ENCODE data around the gene POLA1. TPM values are rescaled to one million over a fixed set of nuclear protein-coding genes. Genes with fewer than 3 reads are reported as not detected.

POLA1 gene
- total and polyA plus RNA-seq, 2 of the 4 experiments (the other 2 are of a cell fraction), result 4.0 to 15.1 TPM

DNA sequence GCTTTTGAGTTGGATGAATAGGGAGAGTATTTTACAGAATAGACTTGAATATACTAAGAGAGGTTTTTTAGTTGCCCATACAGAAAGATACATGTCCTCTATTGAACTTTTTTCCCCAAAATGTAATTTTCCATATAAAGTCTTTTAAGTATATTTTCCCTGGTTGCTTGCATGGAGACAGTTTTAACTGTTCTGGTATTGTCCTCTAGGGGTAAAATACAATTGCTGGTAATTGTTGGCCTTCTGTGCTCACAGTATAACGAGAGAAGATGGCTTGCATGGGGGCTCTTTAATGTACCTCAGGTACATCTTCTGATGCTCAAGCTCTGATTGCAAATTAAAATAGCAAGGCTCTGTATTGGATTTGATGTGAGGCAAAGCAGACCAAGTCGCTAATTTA, 186.0 kb downstream of the POLA1 start (continued):
- TF ChIP-seq RAD21 (IDR thresholded peaks at IDR 0.05; ENCODE audit: low read length) (no peak), SMC3 (IDR thresholded peaks at IDR 0.05; ENCODE audit: low read depth, low read length) (no peak), CEBPB (IDR thresholded peaks at IDR 0.05; ENCODE audit: low read depth, low read length) (no peak)

DNA sequence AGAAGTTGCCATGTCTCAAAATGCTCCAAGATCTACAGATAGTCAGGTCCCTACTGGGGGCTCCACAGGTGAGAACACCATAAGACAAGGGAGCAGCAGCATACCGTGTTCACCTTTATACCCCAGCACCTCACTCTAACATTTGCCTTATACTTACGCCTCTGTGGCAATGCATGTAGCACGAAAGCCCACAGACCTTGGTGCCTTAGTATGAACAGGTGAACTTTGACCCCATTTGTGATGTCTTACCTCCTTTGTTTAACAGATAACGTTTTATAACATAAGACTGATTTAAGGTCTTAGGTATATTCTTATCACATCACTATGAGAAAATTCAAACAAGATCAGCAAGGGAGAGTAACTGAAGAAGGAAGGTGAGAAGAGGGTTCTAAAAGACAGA, 193.2 kb downstream of the POLA1 start:
- CTCF ChIA-PET, result interaction anchor here (0.7 kb wide), 1 partner anchor 175 kb away, joined by 3 read pairs; no protein-coding TSS in a partner anchor
- dilution Hi-C loops (cut with HindIII; ENCODE audit: low sequenced_read_pairs, unreplicated experiment), result no loop called here
- ATAC-seq (ENCODE audit: low read depth), result no peak
- TF ChIP-seq FOS (IDR thresholded peaks at IDR 0.05; ENCODE audit: low read depth, low read length), result no peak
- TF ChIP-seq BHLHE40 (IDR thresholded peaks at IDR 0.05; ENCODE audit: low read depth, low read length), result no peak
- no peak for TF ChIP-seq MAZ (IDR thresholded peaks at IDR 0.05; ENCODE audit: borderline replicate concordance, low read depth, low read length)
- TF ChIP-seq CHD1 (IDR thresholded peaks at IDR 0.05; ENCODE audit: low read depth, low read length), result no peak
- TF ChIP-seq, protein P1, sequence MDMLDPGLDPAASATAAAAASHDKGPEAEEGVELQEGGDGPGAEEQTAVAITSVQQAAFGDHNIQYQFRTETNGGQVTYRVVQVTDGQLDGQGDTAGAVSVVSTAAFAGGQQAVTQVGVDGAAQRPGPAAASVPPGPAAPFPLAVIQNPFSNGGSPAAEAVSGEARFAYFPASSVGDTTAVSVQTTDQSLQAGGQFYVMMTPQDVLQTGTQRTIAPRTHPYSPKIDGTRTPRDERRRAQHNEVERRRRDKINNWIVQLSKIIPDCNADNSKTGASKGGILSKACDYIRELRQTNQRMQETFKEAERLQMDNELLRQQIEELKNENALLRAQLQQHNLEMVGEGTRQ (IDR thresholded peaks at IDR 0.05; ENCODE audit: low read depth, low read length), result no peak
- no peak for TF ChIP-seq CEBPB (IDR thresholded peaks at IDR 0.05; ENCODE audit: low read depth, low read length)
- no peak for TF ChIP-seq NFE2L2 (IDR thresholded peaks at IDR 0.05; ENCODE audit: low read depth, low read length)
- TF ChIP-seq, protein P2, sequence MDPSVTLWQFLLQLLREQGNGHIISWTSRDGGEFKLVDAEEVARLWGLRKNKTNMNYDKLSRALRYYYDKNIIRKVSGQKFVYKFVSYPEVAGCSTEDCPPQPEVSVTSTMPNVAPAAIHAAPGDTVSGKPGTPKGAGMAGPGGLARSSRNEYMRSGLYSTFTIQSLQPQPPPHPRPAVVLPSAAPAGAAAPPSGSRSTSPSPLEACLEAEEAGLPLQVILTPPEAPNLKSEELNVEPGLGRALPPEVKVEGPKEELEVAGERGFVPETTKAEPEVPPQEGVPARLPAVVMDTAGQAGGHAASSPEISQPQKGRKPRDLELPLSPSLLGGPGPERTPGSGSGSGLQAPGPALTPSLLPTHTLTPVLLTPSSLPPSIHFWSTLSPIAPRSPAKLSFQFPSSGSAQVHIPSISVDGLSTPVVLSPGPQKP (IDR thresholded peaks at IDR 0.05; ENCODE audit: borderline replicate concordance, low read depth, low read length), result no peak
- no peak for TF ChIP-seq POLR2A (IDR thresholded peaks at IDR 0.05; ENCODE audit: low read depth, low read length)
- TF ChIP-seq RFX5 (IDR thresholded peaks at IDR 0.05; ENCODE audit: low read depth, low read length), result no peak
- TF ChIP-seq, protein P3, sequence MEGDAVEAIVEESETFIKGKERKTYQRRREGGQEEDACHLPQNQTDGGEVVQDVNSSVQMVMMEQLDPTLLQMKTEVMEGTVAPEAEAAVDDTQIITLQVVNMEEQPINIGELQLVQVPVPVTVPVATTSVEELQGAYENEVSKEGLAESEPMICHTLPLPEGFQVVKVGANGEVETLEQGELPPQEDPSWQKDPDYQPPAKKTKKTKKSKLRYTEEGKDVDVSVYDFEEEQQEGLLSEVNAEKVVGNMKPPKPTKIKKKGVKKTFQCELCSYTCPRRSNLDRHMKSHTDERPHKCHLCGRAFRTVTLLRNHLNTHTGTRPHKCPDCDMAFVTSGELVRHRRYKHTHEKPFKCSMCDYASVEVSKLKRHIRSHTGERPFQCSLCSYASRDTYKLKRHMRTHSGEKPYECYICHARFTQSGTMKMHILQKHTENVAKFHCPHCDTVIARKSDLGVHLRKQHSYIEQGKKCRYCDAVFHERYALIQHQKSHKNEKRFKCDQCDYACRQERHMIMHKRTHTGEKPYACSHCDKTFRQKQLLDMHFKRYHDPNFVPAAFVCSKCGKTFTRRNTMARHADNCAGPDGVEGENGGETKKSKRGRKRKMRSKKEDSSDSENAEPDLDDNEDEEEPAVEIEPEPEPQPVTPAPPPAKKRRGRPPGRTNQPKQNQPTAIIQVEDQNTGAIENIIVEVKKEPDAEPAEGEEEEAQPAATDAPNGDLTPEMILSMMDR (conservative IDR thresholded peaks at IDR 0.05; ENCODE audit: low read depth, low read length), result no peak
- no peak for TF ChIP-seq MAFK (IDR thresholded peaks at IDR 0.05; ENCODE audit: low read depth, low read length)
- no peak for TF ChIP-seq SMC3 (IDR thresholded peaks at IDR 0.05; ENCODE audit: low read depth, low read length)
- no peak for TF ChIP-seq RAD21 (IDR thresholded peaks at IDR 0.05; ENCODE audit: low read length)
- TF ChIP-seq RCOR1 (IDR thresholded peaks at IDR 0.05; ENCODE audit: insufficient replicate concordance, low read length), result no peak

More for the DNA sequence above, 193.2 kb downstream of the POLA1 start:
- Histone ChIP-seq H3K9me3 (ENCODE audit: control insufficient read depth, insufficient read depth, low read length) (no peaks in the 10 kb centered on the region), H3K18ac (ENCODE audit: low read depth, low read length) (no peak overlapping the region), H3K23ac (ENCODE audit: low read depth, low read length) (no peak overlapping the region), H3K27me3 (ENCODE audit: control insufficient read depth, insufficient read depth, low read length) (no peaks in the 10 kb centered on the region), H3K4me2 (ENCODE audit: low read depth, low read length) (no peak overlapping the region), H3K9ac (ENCODE audit: low read depth, low read length) (no peak overlapping the region), H3K4me3 (ENCODE audit: insufficient read depth, low read depth, low read length) (no peak overlapping the region), H4K91ac (ENCODE audit: insufficient read depth, low read depth, low read length) (no peak overlapping the region), H3K4ac (ENCODE audit: low read depth, low read length) (no peak overlapping the region), H2AK9ac (replicated peaks; ENCODE audit: low read depth, low read length, poor library complexity) (no peak overlapping the region), H2BK5ac (ENCODE audit: low read depth, low read length, poor library complexity, severe bottlenecking) (no peak overlapping the region), H3K9me1 (ENCODE audit: insufficient read depth, low read length) (no peaks in the 10 kb centered on the region), H2BK120ac (ENCODE audit: low read depth, low read length) (no peak overlapping the region), H2AFZ (replicated peaks; ENCODE audit: low read length, poor library complexity) (no peak overlapping the region), H4K20me1 (ENCODE audit: insufficient read depth, low read length) (no peaks in the 10 kb centered on the region), H2AK5ac (ENCODE audit: low read depth, low read length) (no peak overlapping the region), H3K14ac (replicated peaks; ENCODE audit: low read depth, low read length) (no peak overlapping the region), H4K5ac (ENCODE audit: low read depth, low read length) (no peak overlapping the region), H2BK20ac (ENCODE audit: low read depth, low read length) (no peak overlapping the region), H3K79me1 (ENCODE audit: low read depth in 1 of 2, low read length in 2 of 2) (no peaks in the 10 kb centered on the region), H3K4me1 (ENCODE audit: control insufficient read depth, insufficient read depth, low read length) (no peaks in the 10 kb centered on the region), H3K27ac (ENCODE audit: insufficient read depth, low read length) (no peak overlapping the region), H2BK15ac (ENCODE audit: low read depth, low read length) (no peak overlapping the region), H4K8ac (ENCODE audit: low read depth in 2 of 2, low read length in 2 of 2) (no peak overlapping the region), H3K56ac (ENCODE audit: extremely low read depth, insufficient read depth, low read length) (no peak overlapping the region), H3K36me3 (ENCODE audit: control insufficient read depth, insufficient read depth, low read length) (no peaks in the 10 kb centered on the region)
- BruUV-seq (replicated peaks), result no TSS peak
- no CpG with 5 or more reads among the region's 4 CpGs for WGBS, 2 experiments (ENCODE audit: extremely low coverage in 2 of 2, insufficient read length in 1 of 2)
- in situ Hi-C loops (cut with MboI; ENCODE audit: low sequenced_read_pairs), result no loop called here
- intact Hi-C loops (cut with micrococcal nuclease), result no loop called here
- POLR2A ChIA-PET (ENCODE audit: unreplicated experiment), result no interaction called here
- no peak for DNase-seq

All from IMR-90 (cell line).